SK-N-SH (cell line): ENCODE data around the gene ATCAY.

ENCODE experiments used
- CTCF ChIP-seq: fragments of 200-600 bp; sonication (generic); IDR thresholded peaks from 2 replicates; pipeline ENCODE4 v1.6.1; 2017; ENCODE audit warnings: antibody characterized with exemption, mild to moderate bottlenecking, moderate library complexity
- PBX3 ChIP-seq: IDR thresholded peaks from 2 replicates; pipeline ENCODE4; 2012
- RAD21 ChIP-seq: IDR thresholded peaks from 2 replicates; pipeline ENCODE4 v1.6.1; 2012; ENCODE audit warnings: mild to moderate bottlenecking, low read length
- REST ChIP-seq: IDR thresholded peaks from 2 replicates; pipeline ENCODE4 v1.6.1; 2012; ENCODE audit warnings: mild to moderate bottlenecking, low read depth, low read length, moderate library complexity
- SIN3A ChIP-seq: IDR thresholded peaks from 2 replicates; pipeline ENCODE4 v1.6.1; 2012; ENCODE audit warnings: low read depth, mild to moderate bottlenecking, low read length, moderate library complexity, borderline replicate concordance
- SMC3 ChIP-seq: IDR thresholded peaks from 2 replicates; pipeline ENCODE4 v1.6.1; 2012; ENCODE audit warnings: low read depth, low read length, improper control_type of control experiment
- TAF1 ChIP-seq: IDR thresholded peaks from 2 replicates; pipeline ENCODE4 v1.6.1; 2012; ENCODE audit warnings: low read depth, mild to moderate bottlenecking, low read length, moderate library complexity, borderline replicate concordance
- YY1 ChIP-seq: IDR thresholded peaks from 2 replicates; pipeline ENCODE4 v1.4.0; 2012; ENCODE audit warnings: low read depth, mild to moderate bottlenecking

GRCh38 chr19:3840804-3841203 is 39.7 kb upstream of the ATCAY start:
- TF ChIP-seq PBX3 (no peak), RAD21 (no peak), SIN3A (no peak), YY1 (no peak), TAF1 (no peak), SMC3 (no peak), CTCF (no peak), REST (no peak)
